Activated naive CD4-positive, alpha-beta T cell treated with anti-CD3 and anti-CD28 coated beads, Interleukin-2, amount 50 U/mL, for 16 hours (primary cell): Measurements from ENCODE around the gene SRSF3.
"Not testable (repeated sequence)": the region's sequence is repeated elsewhere in the genome, so short reads cannot be mapped to it uniquely, and the experiment has no call there.

Experiments
- DNase-seq: peaks from one replicate; pipeline ENCODE4 v3.0.0-alpha.2; 2020

SRSF3 gene

DNA sequence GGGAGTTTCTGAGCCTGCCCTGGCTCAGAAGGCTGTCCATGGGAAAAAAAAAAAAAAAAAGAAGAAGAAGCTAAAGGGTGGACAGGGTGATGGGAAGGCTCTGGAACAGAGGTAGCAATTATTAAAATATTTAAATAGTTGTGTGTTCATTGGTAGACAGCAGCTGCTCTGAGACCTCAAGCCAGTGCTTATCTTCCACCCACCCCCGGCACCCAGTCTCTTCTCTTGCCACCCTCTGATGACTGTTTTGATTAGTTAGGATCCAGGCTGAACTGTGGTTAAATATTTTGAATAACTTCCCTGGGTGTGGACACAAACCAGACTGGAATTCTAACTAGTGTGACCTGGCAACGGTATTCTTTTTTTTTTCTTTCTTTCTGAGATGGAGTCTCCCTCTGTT is 16.9 kb upstream of the SRSF3 start:
- no peak for DNase-seq

DNA sequence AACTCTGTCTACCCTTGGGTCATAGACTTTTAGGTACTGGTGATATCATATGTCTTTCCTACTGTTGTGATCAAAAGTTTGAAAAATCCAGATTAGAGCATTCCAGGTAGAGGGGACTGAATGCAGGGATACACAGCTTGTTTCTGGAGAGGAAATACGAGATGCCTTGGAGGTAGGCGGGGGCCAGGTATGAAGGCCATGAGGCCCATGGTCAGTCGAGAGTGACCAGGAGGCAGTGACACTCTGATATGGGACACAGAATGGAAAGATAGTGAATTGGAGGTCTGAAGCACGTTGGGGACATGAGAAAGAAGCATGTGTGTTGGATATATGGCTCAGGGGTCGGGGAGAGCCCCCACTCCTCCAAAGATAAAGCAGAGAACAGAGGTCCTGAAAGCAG is 16.1 kb upstream of the SRSF3 start:
- no peak for DNase-seq

DNA sequence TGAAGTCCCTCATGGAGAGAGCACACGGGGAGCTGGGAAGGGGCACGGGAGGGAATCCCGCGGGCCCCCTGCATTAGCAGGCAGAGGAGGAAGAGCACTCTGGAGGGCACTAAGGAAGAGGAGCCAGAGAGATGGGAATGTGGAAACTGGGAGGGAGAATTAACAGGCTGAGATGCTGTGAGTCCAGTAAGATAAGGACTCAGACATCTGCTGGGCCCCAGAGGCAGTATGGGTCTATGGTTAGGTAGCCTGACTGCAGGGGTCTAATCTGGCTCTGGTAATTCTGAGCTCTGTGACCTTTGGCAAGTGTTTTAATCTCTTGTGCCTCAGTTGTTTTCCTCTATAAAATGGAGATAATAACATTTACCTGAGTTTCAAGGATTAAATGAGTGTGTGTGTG is 15.7 kb upstream of the SRSF3 start:
- no peak for DNase-seq

- DNase-seq, result no peak
These were observed 14.0 kb upstream of the SRSF3 start for GRCh38 chr6:36580184-36580526.

DNA sequence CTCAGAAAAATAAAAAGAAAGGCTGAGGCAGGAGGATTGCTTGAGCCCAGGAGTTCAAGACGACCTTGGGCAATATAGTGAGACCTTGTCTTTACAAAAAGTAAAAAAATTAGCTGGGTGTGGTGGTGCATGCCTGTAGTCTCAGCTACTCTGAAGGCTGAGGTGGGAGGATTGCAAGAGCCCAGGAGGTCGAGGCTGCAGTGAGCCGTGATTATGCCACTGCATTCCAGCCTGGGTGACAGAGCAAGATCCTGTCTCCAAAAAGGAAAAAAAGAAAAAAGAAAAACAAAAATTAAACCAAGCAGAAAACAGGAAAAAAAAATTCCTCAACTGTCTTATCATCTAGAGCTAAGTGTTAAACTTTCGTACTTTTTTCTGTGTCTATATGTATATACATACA is 12.4 kb upstream of the SRSF3 start:
- no peak for DNase-seq

GRCh38 chr6:36586606-36587005 is 7.6 kb upstream of the SRSF3 start:
- no peak for DNase-seq

DNA sequence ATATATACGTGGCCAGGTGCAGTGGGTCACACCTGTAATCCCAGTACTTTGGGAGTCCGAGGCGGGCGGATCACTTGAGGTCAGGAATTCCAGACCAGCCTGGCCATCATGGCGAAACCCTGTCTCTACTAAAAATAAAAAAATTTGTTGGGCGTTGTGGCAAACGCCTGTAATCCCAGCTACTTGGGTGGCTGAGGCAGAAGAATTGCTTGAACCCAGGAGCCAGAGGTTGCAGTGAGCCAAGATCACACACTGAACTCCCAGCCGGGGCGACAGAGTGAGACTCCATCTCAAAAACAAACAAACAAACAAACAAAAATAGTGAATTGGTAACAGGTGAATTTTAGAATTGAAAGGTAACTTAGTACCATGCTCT is 5.1 kb upstream of the SRSF3 start:
- not testable (repeated sequence) for DNase-seq

DNA sequence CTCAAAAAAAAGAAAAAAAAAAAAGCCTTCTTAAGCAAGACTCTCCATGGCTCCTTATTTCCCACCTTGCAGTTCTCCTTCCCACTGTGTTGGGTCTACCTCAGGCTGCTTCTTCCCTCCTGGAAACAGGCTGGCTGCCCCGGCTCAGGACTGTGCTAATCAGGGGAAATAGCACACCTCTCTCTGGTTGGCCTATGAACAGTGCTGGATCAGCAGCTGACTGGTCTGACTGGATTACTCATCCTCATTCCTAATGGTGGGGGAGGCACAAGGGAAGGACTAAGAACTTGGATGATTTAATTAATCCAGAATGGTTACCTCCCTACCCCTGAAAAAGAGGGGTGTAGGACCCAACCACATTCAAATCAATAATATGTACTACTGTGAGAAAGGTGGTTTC is 3.9 kb upstream of the SRSF3 start:
- no peak for DNase-seq

DNA sequence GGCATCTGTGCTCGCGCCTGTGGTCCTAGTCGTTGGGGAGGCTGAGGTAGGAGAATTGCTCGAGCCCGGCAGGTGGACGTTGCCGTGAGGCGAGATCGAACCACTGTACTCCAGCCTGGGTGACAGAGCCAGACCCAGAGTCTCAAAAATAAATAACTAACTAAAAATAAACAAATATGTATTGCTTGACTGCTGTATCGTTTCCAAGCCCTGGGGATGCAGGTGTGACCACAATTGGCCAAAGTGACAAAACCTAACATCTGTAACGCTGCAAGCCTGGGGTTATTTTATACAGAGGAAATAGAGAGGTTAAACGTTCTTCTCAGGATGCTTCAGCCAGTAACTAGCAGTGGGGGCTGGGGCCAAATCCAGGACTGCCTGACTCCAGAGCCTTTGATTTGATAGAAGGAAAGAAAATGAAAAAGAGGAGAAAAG is 1.9 kb upstream of the SRSF3 start:
- DNase-seq, result no peak

DNA sequence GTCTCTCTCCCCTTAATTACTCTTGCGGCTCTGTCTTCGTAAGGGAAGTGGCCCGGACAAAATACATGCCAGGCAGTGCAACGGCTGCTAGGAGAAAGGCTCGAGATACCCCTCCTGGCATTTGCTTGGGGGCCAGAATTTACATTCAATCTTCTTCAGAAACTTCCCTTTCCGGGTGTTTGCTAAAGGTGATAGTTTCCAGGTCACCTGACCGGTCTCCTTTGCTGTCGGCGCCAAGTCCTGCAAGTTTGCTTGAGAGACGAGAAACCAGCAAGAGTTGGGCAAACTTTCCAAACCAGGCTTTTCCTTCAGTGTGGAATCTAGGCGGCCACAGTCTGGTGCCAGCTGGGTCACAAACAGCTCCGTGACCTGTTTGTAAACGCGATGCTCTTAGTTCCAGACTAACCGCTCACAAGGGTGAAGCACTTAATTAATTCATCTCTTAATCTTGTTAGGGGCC is 563 bp upstream of the SRSF3 start:
- peak; percentile 40 for DNase-seq

- no peak for DNase-seq
These were observed 868 bp downstream of the SRSF3 start for GRCh38 chr6:36594816-36595643.

DNA sequence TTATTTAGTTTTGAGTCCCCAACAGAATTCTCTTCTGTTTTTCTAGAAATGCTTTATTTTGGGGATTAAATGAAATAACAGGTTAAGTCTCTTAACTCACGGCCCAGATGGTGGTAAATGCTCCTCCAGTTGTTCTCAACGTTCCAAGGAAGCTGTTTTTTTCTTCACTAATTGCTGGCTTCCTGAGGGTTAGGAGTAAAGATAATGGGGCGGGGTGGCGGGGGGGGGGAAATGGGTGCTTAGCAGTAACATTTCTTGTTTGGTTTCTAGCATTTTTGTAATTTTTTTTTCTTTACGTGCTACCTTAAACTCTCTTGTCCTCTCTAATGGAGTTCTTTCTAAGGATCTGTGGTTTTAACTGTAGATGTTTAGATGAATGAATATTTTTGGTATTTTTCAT is 2.2 kb downstream of the SRSF3 start:
- no peak for DNase-seq

- no peak for DNase-seq
These were observed 3.6 kb downstream of the SRSF3 start for GRCh38 chr6:36597775-36598174.

GRCh38 chr6:36598326-36598725 is 4.2 kb downstream of the SRSF3 start:
- DNase-seq, result no peak

GRCh38 chr6:36598739-36599318 is 4.7 kb downstream of the SRSF3 start:
- no peak for DNase-seq

GRCh38 chr6:36599791-36600209 is 5.6 kb downstream of the SRSF3 start:
- peak; percentile 65 for DNase-seq

GRCh38 chr6:36600564-36601146 is 6.5 kb downstream of the SRSF3 start:
- DNase-seq, result no peak

DNA sequence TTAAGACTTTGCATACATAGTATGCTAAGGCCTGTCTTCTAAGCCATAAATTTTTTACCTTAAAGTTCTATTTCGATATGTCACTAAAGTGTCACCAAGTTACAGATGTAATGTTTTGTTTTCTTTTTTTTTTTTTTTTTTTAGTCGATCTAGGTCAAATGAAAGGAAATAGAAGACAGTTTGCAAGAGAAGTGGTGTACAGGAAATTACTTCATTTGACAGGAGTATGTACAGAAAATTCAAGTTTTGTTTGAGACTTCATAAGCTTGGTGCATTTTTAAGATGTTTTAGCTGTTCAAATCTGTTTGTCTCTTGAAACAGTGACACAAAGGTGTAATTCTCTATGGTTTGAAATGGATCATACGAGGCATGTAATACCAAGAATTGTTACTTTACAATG is 7.7 kb downstream of the SRSF3 start:
- not testable (repeated sequence) for DNase-seq

GRCh38 chr6:36603222-36604089 is 9.3 kb downstream of the SRSF3 start:
- no peak for DNase-seq

GRCh38 chr6:36604090-36605060 is 10.2 kb downstream of the SRSF3 start:
- DNase-seq, result no peak

GRCh38 chr6:36605143-36605542 is 11.0 kb downstream of the SRSF3 start:
- no peak for DNase-seq
